CD14-positive monocyte (primary cell): Measurements from ENCODE around the gene BMS1. TPM values are rescaled to one million over a fixed set of nuclear protein-coding genes. Genes with fewer than 3 reads are reported as not detected.
"Not testable (repeated sequence)": the region's sequence is repeated elsewhere in the genome, so short reads cannot be mapped to it uniquely, and the experiment has no call there.

Source experiments
- DNase-seq, 3 donors: peaks; one replicate each; pipeline ENCODE4 v3.0.0-alpha.2; 2011 to 2022
- H2AFZ ChIP-seq: 2 replicates; pipeline ENCODE4 v1.6.0; 2012; ENCODE audit warnings: mild to moderate bottlenecking, low read depth, low read length, inconsistent platforms; ENCODE audit not compliant: insufficient read depth, poor library complexity, severe bottlenecking
- H3K27ac ChIP-seq, 2 donors: 1 replicate in 1 of 2; 2 replicates in 1 of 2; pipeline ENCODE4 v1.5.1; 2012 to 2013; ENCODE audit warnings: low read length in 2 of 2, control low read depth in 1 of 2, inconsistent platforms in 1 of 2, low read depth in 1 of 2, mild to moderate bottlenecking in 1 of 2
- H3K27me3 ChIP-seq, 2 donors: one replicate each; pipeline versions ENCODE4 v1.6.0 to v1.6.1; 2011 to 2013; ENCODE audit warnings: low read length in 2 of 2; ENCODE audit not compliant: control insufficient read depth in 2 of 2, insufficient read depth in 2 of 2
- H3K36me3 ChIP-seq, 2 donors: replicated peaks in 1 of 2; 1 replicate in 1 of 2; 2 replicates in 1 of 2; pipeline versions ENCODE4 v1.5.1 to v1.6.1; 2012 to 2013; ENCODE audit warnings: low read length in 2 of 2, control low read depth in 1 of 2, inconsistent platforms in 1 of 2, mild to moderate bottlenecking in 1 of 2; ENCODE audit not compliant: insufficient read depth in 2 of 2, control insufficient read depth in 1 of 2
- H3K4me1 ChIP-seq, 2 donors: 1 replicate in 1 of 2; 2 replicates in 1 of 2; pipeline versions ENCODE4 v1.5.1 to v1.6.1; 2012 to 2013; ENCODE audit warnings: low read length in 2 of 2, control low read depth in 1 of 2, inconsistent platforms in 1 of 2, mild to moderate bottlenecking in 1 of 2, moderate library complexity in 1 of 2; ENCODE audit not compliant: insufficient read depth in 2 of 2, control insufficient read depth in 1 of 2
- H3K4me2 ChIP-seq: replicated peaks from 2 replicates; pipeline ENCODE3; 2012; ENCODE audit warnings: low read length, moderate library complexity, mild to moderate bottlenecking; ENCODE audit not compliant: poor library complexity, severe bottlenecking; ENCODE audit errors: extremely low read depth
- H3K4me3 ChIP-seq, 3 experiments: fragments of 200-600 bp in 1 of 3; sonication (generic) in 1 of 3; replicated peaks in 1 of 3; 1 replicate in 2 of 3; 2 replicates in 1 of 3; pipeline ENCODE4 v1.5.1; 2011 to 2013; ENCODE audit warnings: low read length in 3 of 3, mild to moderate bottlenecking in 3 of 3, control low read depth in 2 of 3, low read depth in 2 of 3, inconsistent platforms in 1 of 3, moderate library complexity in 1 of 3
- H3K79me2 ChIP-seq: 2 replicates; pipeline ENCODE4 v1.6.0; 2012; ENCODE audit warnings: mild to moderate bottlenecking, control low read depth, inconsistent platforms, low read length, moderate library complexity; ENCODE audit not compliant: insufficient read depth
- H3K9ac ChIP-seq: 2 replicates; pipeline ENCODE4 v1.6.0; 2017; ENCODE audit warnings: low read length, mild to moderate bottlenecking; ENCODE audit not compliant: insufficient read depth, poor library complexity, severe bottlenecking
- H3K9me3 ChIP-seq, 2 donors: replicated peaks in 1 of 2; 1 replicate in 1 of 2; 2 replicates in 1 of 2; pipeline versions ENCODE4 v1.5.1 to v1.6.1; 2012 to 2013; ENCODE audit warnings: low read length in 2 of 2, control low read depth in 1 of 2; ENCODE audit not compliant: control insufficient read depth in 1 of 2, insufficient read depth in 1 of 2
- H4K20me1 ChIP-seq: 2 replicates; pipeline ENCODE4 v1.6.0; 2012; ENCODE audit warnings: mild to moderate bottlenecking, low read length, control low read depth, moderate library complexity; ENCODE audit not compliant: insufficient read depth
- H3K27ac Mint-ChIP-seq, 7 donors: one replicate each; pipeline ENCODE4 v1.8.0; 2020; ENCODE audit warnings: mild to moderate bottlenecking in 7 of 7, mixed read lengths in 7 of 7, moderate library complexity in 6 of 7, inconsistent platforms in 2 of 7
- H3K27me3 Mint-ChIP-seq, 3 donors: one replicate each; pipeline ENCODE4 v1.8.0; 2021 to 2022; ENCODE audit warnings: low read depth in 3 of 3, mild to moderate bottlenecking in 3 of 3, mixed read lengths in 3 of 3, moderate library complexity in 3 of 3, inconsistent platforms in 1 of 3
- H3K36me3 Mint-ChIP-seq, 2 donors: one replicate each; pipeline ENCODE4 v1.8.0; 2020; ENCODE audit warnings: mixed read lengths in 2 of 2, inconsistent platforms in 1 of 2, mild to moderate bottlenecking in 1 of 2
- H3K4me1 Mint-ChIP-seq: one replicate; pipeline ENCODE4 v1.8.0; 2020; ENCODE audit warnings: mild to moderate bottlenecking, mixed read lengths
- H3K4me3 Mint-ChIP-seq, 2 donors: one replicate each; pipeline ENCODE4 v1.8.0; 2020; ENCODE audit warnings: mild to moderate bottlenecking in 2 of 2, mixed read lengths in 2 of 2, moderate library complexity in 1 of 2
- H3K9me3 Mint-ChIP-seq, 7 donors: one replicate each; pipeline ENCODE4 v1.8.0; 2020 to 2022; ENCODE audit warnings: mixed read lengths in 7 of 7, mild to moderate bottlenecking in 6 of 7, moderate library complexity in 6 of 7, inconsistent platforms in 2 of 7
- WGBS: methylation state at CpG from one replicate; pipeline ENCODE4 v1.1.5; 2013; ENCODE audit warnings: missing lambda C conversion rate; ENCODE audit not compliant: insufficient coverage; 5-methylcytosine and 5-hydroxymethylcytosine counted together
- intact Hi-C, 2 donors: fragments of 100-400 bp; cut with micrococcal nuclease; formaldehyde crosslinking; loops; one replicate each; pipeline versions ENCODE4 v1.15.0 to v1.15.1; 2023
- polyA plus RNA-seq, 3 donors: library from polyadenylated mRNA; depleted of rRNA in 1 of 3; unstranded in 2 of 3; stranded (reverse) in 1 of 3; fragments of 300-500 nt in 2 of 3; fragments of >200 nt in 1 of 3; fragmentation: Illumina TruSeq in 2 of 3; gene quantifications; 1 replicate in 2 of 3; 2 replicates in 1 of 3; pipeline ENCODE4 v1.2.3, GENCODE V29; 2012 to 2021
- TF ChIP-seq, protein P1 (sequence below): fragments of 200-600 bp; IDR thresholded peaks from one replicate; pipeline ENCODE4 v1.8.0; 2022; ENCODE audit warnings: antibody characterized with exemption, mild to moderate bottlenecking

Gene BMS1
- polyA plus RNA-seq, 3 donors, result 2.4 to 4.6 (median 2.9) TPM

DNA sequence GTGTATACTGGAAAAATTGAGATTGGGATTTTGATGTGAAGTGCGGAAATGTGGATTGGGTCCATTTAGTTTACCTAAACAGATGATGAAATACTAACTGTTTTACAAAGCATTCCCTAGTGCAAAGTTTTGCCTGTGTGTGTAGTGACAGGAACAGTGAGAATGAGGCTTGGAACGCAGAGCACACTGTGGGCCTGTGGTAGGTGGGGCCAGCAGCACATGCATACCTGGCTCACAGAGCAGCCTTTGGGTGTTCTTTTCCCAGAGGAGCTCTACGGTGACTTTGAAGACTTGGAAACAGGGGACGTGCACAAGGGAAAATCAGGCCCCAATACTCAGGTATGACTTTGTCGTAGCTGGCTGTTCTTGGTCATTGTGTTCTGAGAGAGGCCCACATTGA, 33.7 kb downstream of the BMS1 start:
- H3K4me2 ChIP-seq, H3K27ac Mint-ChIP-seq, H3K79me2 ChIP-seq, H3K27me3 Mint-ChIP-seq, H3K4me3 ChIP-seq, H3K27ac ChIP-seq, intact Hi-C loops, H4K20me1 ChIP-seq, H3K4me1 ChIP-seq, H2AFZ ChIP-seq, H3K27me3 ChIP-seq, H3K4me3 Mint-ChIP-seq, H3K9ac ChIP-seq, H3K4me1 Mint-ChIP-seq, DNase-seq: not testable (repeated sequence)
- 100% methylated on average over 4 of the region's 5 CpGs for WGBS
- peaks cover 0 to 12% of the 10 kb centered on the region in 2 donors for H3K9me3 ChIP-seq
- H3K36me3 Mint-ChIP-seq, result peaks cover 89 to 96% of the 10 kb centered on the region in 2 donors
- peaks cover 35 to 90% of the 10 kb centered on the region in 2 donors for H3K36me3 ChIP-seq
- peaks cover 12 to 24% (median 17%) of the 10 kb centered on the region in 7 donors for H3K9me3 Mint-ChIP-seq

DNA sequence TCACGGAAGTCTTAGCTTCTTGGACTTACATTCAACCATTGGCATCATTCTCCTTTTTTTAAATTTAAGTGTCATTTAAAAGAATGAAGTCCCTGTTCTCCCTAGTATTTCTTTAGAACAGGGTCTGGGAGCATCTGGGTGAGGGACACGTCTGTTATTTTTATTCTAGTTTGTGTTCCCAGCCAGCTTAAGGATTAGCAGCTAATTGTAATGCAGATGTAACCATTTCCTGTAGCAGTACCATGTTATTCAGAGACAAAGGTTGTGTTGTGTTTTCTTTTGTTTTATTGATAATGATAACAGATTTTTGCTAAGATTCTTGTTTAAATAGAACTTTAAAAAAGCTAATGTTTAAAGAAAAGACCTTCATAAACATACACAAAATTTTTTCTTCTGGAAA, 34.3 kb downstream of the BMS1 start:
- no peaks in the 10 kb centered on the region for H3K4me1 ChIP-seq
- H3K27ac Mint-ChIP-seq, result no peak overlapping the region
- no peak overlapping the region for H3K4me2 ChIP-seq
- no peak overlapping the region for H3K9ac ChIP-seq
- TF ChIP-seq, protein P1, sequence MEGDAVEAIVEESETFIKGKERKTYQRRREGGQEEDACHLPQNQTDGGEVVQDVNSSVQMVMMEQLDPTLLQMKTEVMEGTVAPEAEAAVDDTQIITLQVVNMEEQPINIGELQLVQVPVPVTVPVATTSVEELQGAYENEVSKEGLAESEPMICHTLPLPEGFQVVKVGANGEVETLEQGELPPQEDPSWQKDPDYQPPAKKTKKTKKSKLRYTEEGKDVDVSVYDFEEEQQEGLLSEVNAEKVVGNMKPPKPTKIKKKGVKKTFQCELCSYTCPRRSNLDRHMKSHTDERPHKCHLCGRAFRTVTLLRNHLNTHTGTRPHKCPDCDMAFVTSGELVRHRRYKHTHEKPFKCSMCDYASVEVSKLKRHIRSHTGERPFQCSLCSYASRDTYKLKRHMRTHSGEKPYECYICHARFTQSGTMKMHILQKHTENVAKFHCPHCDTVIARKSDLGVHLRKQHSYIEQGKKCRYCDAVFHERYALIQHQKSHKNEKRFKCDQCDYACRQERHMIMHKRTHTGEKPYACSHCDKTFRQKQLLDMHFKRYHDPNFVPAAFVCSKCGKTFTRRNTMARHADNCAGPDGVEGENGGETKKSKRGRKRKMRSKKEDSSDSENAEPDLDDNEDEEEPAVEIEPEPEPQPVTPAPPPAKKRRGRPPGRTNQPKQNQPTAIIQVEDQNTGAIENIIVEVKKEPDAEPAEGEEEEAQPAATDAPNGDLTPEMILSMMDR, result no peak
- H3K4me3 Mint-ChIP-seq, result no peak overlapping the region
- H3K27ac ChIP-seq, result no peak overlapping the region
- H3K27me3 ChIP-seq, result no peaks in the 10 kb centered on the region
- H3K9me3 ChIP-seq, result peaks cover 0 to 12% of the 10 kb centered on the region in 2 donors
- H2AFZ ChIP-seq, result no peak overlapping the region
- peaks cover 87 to 98% of the 10 kb centered on the region in 2 donors for H3K36me3 Mint-ChIP-seq
- peaks cover 12 to 20% (median 16%) of the 10 kb centered on the region in 7 donors for H3K9me3 Mint-ChIP-seq
- H3K4me3 ChIP-seq, result no peak overlapping the region
- intact Hi-C loops, result no loop called here
- DNase-seq, result no peak
- H3K4me1 Mint-ChIP-seq, result no peaks in the 10 kb centered on the region
- peaks cover 35 to 85% of the 10 kb centered on the region in 2 donors for H3K36me3 ChIP-seq
- no peaks in the 10 kb centered on the region for H3K79me2 ChIP-seq
- H4K20me1 ChIP-seq, result no peaks in the 10 kb centered on the region
- 100% methylated on average over 1 of the region's 2 CpGs for WGBS
- H3K27me3 Mint-ChIP-seq, result peaks cover 0 to 3% (median 0%) of the 10 kb centered on the region in 3 donors

DNA sequence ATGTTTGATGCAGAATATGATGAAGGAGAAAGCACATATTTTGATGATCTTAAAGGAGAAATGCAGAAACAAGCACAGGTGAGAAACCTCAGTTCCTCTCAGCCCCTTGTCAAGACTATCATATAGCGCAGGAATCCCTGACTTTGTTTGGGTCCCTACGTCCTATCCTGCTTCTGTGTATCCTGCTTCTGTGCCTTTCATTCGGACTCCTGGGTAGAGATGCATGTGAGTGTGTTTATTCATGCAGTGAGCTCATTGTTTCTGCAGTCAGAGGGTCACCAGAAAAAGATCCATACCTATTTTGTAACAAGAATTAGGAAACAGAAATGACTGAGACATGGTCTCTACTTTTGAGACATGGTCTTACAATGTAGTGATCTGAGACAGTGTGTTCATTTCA, 34.8 kb downstream of the BMS1 start:
- H3K79me2 ChIP-seq, H3K9me3 ChIP-seq, H3K4me1 Mint-ChIP-seq, H3K27me3 Mint-ChIP-seq, H3K27ac ChIP-seq, H3K4me2 ChIP-seq, H3K27ac Mint-ChIP-seq, H3K27me3 ChIP-seq, H3K9ac ChIP-seq, H3K4me1 ChIP-seq, H3K4me3 Mint-ChIP-seq, DNase-seq, H2AFZ ChIP-seq, intact Hi-C loops, H4K20me1 ChIP-seq, H3K4me3 ChIP-seq: not testable (repeated sequence)
- no CpG with 5 or more reads among the region's 3 CpGs for WGBS
- H3K36me3 ChIP-seq, result peaks cover 33 to 84% of the 10 kb centered on the region in 2 donors
- peaks cover 85 to 96% of the 10 kb centered on the region in 2 donors for H3K36me3 Mint-ChIP-seq
- H3K9me3 Mint-ChIP-seq, result peaks cover 10 to 17% (median 13%) of the 10 kb centered on the region in 7 donors

DNA sequence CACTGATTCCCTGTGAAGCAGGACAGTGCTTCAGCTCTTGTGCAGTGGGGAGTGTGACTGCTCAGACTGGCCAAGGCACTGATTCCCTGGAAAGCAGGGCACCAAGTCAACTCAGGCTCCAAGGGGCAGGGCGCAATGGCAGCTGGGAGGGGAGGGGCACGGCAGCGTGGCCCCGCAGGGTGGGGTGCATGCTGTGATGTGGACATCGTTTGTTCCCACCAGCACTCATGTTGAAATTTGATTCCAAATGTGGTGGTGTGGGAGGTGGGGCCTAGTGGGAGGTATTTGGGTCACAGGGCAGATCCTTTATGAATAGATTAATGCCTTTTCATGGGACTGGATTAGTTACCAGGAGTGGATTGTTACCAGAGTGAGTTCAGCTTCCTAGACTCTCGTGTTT, 44.2 kb downstream of the BMS1 start:
- H3K27ac Mint-ChIP-seq, H3K4me1 Mint-ChIP-seq, H4K20me1 ChIP-seq, H2AFZ ChIP-seq, H3K4me2 ChIP-seq, H3K9me3 ChIP-seq, H3K4me3 Mint-ChIP-seq, DNase-seq, intact Hi-C loops, H3K9me3 Mint-ChIP-seq, H3K27ac ChIP-seq, H3K4me1 ChIP-seq, H3K27me3 ChIP-seq, H3K79me2 ChIP-seq, H3K27me3 Mint-ChIP-seq, H3K4me3 ChIP-seq, H3K9ac ChIP-seq: not testable (repeated sequence)
- H3K36me3 Mint-ChIP-seq, result peaks cover 82 to 90% of the 10 kb centered on the region in 2 donors
- H3K36me3 ChIP-seq, result peaks cover 71 to 94% of the 10 kb centered on the region in 2 donors
- 96% methylated on average over 5 of the region's 6 CpGs for WGBS
